Measurements from ENCODE around the gene HECTD2. TPM values are rescaled to one million over a fixed set of nuclear protein-coding genes. Genes with fewer than 3 reads are reported as not detected.

Gene HECTD2
- total and polyA plus RNA-seq, 2 of the 8 experiments (the other 6 are each of a cell fraction or from before 2014, with no cell fraction given), result 5.7 to 11.9 TPM

- H3K56ac ChIP-seq (replicated peaks; ENCODE audit: insufficient read length, low read depth, low read length), result no peak overlapping the region
- 85% methylated on average over 3 of the region's 3 CpGs; no CpG with 5 or more reads in 1 of the 2 experiments for WGBS, 2 experiments (ENCODE audit: extremely low coverage in 1 of 2, insufficient coverage in 1 of 2, insufficient read length in 1 of 2, insufficient replicate concordance in 2 of 2, low coverage in 1 of 2, low lambda C conversion rate in 2 of 2, missing lambda C conversion rate in 1 of 2)
- no peak overlapping the region for H3K14ac ChIP-seq (ENCODE audit: insufficient read length)
- H3K23ac ChIP-seq (ENCODE audit: insufficient read length), result no peak overlapping the region
- no peak overlapping the region for H2AK5ac ChIP-seq (ENCODE audit: low read depth, low read length)
- no peak overlapping the region for H3K4ac ChIP-seq (replicated peaks; ENCODE audit: insufficient read length, low read depth, low read length)
- H4K5ac ChIP-seq (ENCODE audit: insufficient read length, low read depth, low read length), result no peak overlapping the region
- no peak overlapping the region for H3K18ac ChIP-seq (ENCODE audit: extremely low read depth, low read length)
- H3K79me1 ChIP-seq (ENCODE audit: low read depth, low read length), result no peaks in the 10 kb centered on the region
- FAIRE-seq (no peak), DNase-seq (ENCODE audit: low read depth in 1 of 2, low spot score in 2 of 2) (no peak)
- no peak overlapping the region for H2BK120ac ChIP-seq (replicated peaks; ENCODE audit: low read depth, low read length)
- H3K4me2 ChIP-seq (ENCODE audit: insufficient read depth in 1 of 2, low read depth in 2 of 2, low read length in 2 of 2), result no peak overlapping the region
- no peak overlapping the region for H2BK20ac ChIP-seq (ENCODE audit: low read length)
- H4K20me1 ChIP-seq (replicated peaks in 1 of 2; ENCODE audit: control insufficient read depth in 1 of 2, insufficient read depth in 2 of 2, low read length in 2 of 2), result peaks cover 0 to 4% of the 10 kb centered on the region in 2 experiments
- no peak overlapping the region for H3K9ac ChIP-seq (replicated peaks in 1 of 4; ENCODE audit: extremely low read depth in 1 of 4, low read depth in 3 of 4, low read length in 3 of 4)
- peaks cover 0 to 2% (median under 1%) of the 10 kb centered on the region in 4 experiments; a peak in 3 of 7 replicates for H3K4me1 ChIP-seq (replicated peaks in 1 of 4; ENCODE audit: control insufficient read depth in 3 of 4, insufficient read depth in 4 of 4, low read length in 3 of 4)
- H3K9me3 ChIP-seq (ENCODE audit: insufficient read depth in 2 of 2, low read depth in 1 of 2, low read length in 1 of 2), result no peaks in the 10 kb centered on the region
- no peaks in the 10 kb centered on the region for H3K27me3 ChIP-seq (replicated peaks in 1 of 4; ENCODE audit: control insufficient read depth in 3 of 4, extremely low read depth in 1 of 4, insufficient read depth in 3 of 4, low read length in 3 of 4)
- H3K79me2 ChIP-seq (ENCODE audit: control insufficient read depth in 1 of 2, insufficient read depth in 2 of 2, low read length in 2 of 2), result peaks cover 0 to 47% of the 10 kb centered on the region in 2 experiments; a peak in 2 of 4 replicates
- H2BK15ac ChIP-seq (ENCODE audit: low read length), result no peak overlapping the region
- no peak overlapping the region for H3K4me3 ChIP-seq (ENCODE audit: extremely low read depth in 1 of 4, insufficient read depth in 2 of 4, low read depth in 3 of 4, low read length in 4 of 4)
- no peak overlapping the region for H2AFZ ChIP-seq (ENCODE audit: low read length)
- no peak overlapping the region for H3K27ac ChIP-seq (ENCODE audit: low read depth, low read length)
- ChIA-PET CTCF (ENCODE audit: partially characterized antibody) (interaction anchor here (2.1 kb wide), 1 partner anchor 136 kb away, joined by 6 read pairs; no protein-coding TSS in a partner anchor), POLR2A (ENCODE audit: partially characterized antibody) (no interaction called here)
- H2BK5ac ChIP-seq (ENCODE audit: low read depth, low read length), result no peak overlapping the region
- no peak overlapping the region for H4K8ac ChIP-seq (ENCODE audit: extremely low read depth, insufficient read depth, low read length)
- no peaks in the 10 kb centered on the region for H3K36me3 ChIP-seq (ENCODE audit: control insufficient read depth in 2 of 4, insufficient read depth in 4 of 4, low read length in 3 of 4)
- no peak overlapping the region for H4K91ac ChIP-seq (replicated peaks; ENCODE audit: insufficient read length, low read length)
- peaks cover 5% of the 10 kb centered on the region; the same call in 1 of the 2 replicates for H3K23me2 ChIP-seq (ENCODE audit: low read depth, low read length)
- H2BK12ac ChIP-seq (ENCODE audit: low read depth, low read length), result no peak overlapping the region
- TF ChIP-seq KDM5A (IDR thresholded peaks at IDR 0.05; ENCODE audit: low read length) (no peak), HDAC6 (IDR thresholded peaks at IDR 0.05; ENCODE audit: low read depth, low read length) (no peak), SUZ12 (IDR thresholded peaks at IDR 0.05; ENCODE audit: low read length) (no peak)
- TF ChIP-seq, protein P1, sequence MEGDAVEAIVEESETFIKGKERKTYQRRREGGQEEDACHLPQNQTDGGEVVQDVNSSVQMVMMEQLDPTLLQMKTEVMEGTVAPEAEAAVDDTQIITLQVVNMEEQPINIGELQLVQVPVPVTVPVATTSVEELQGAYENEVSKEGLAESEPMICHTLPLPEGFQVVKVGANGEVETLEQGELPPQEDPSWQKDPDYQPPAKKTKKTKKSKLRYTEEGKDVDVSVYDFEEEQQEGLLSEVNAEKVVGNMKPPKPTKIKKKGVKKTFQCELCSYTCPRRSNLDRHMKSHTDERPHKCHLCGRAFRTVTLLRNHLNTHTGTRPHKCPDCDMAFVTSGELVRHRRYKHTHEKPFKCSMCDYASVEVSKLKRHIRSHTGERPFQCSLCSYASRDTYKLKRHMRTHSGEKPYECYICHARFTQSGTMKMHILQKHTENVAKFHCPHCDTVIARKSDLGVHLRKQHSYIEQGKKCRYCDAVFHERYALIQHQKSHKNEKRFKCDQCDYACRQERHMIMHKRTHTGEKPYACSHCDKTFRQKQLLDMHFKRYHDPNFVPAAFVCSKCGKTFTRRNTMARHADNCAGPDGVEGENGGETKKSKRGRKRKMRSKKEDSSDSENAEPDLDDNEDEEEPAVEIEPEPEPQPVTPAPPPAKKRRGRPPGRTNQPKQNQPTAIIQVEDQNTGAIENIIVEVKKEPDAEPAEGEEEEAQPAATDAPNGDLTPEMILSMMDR (IDR thresholded peaks at IDR 0.05; ENCODE audit: control extremely low read depth in 1 of 3, insufficient read depth in 1 of 3, low read depth in 1 of 3, low read length in 3 of 3), result no peak
Observed at GRCh38 chr10:91415816-91416215, 5.7 kb downstream of the HECTD2 start.

Measured in H1 (cell line).